ENCODE measurements around the gene ATP7A. TPM values are rescaled to one million over a fixed set of nuclear protein-coding genes. Genes with fewer than 3 reads are reported as not detected.

ATP7A gene
- total RNA-seq, 1 donor from 2014 or later = 5.1 TPM

- no peaks in the 10 kb centered on the region for H4K20me1 ChIP-seq (ENCODE audit: low read depth)
- TF ChIP-seq CTCF (IDR thresholded peaks at IDR 0.05) (no peak), EZH2phosphoT487 (IDR thresholded peaks at IDR 0.05) (no peak), EZH2 (IDR thresholded peaks at IDR 0.05) (no peak)
- no peaks in the 10 kb centered on the region for H3F3A ChIP-seq (ENCODE audit: low read depth)
- no peaks in the 10 kb centered on the region for H3K79me2 ChIP-seq (ENCODE audit: low read depth)
- H3K36me3 Mint-ChIP-seq = no peaks in the 10 kb centered on the region
- no peak overlapping the region for H3K27ac Mint-ChIP-seq
- no peak overlapping the region for H2AFZ ChIP-seq (replicated peaks)
- H3K4me3 ChIP-seq = no peak overlapping the region
- H3K4me2 ChIP-seq = no peak overlapping the region
- no peaks in the 10 kb centered on the region for H3K27me3 ChIP-seq
- DNase-seq (ENCODE audit: low spot score) = no peak
- no peaks in the 10 kb centered on the region for H3K9me3 ChIP-seq (ENCODE audit: low read depth)
- no peaks in the 10 kb centered on the region for H3K36me3 ChIP-seq
- H3K4me1 ChIP-seq = no peaks in the 10 kb centered on the region
- peaks cover 3% of the 10 kb centered on the region for H3K27me3 Mint-ChIP-seq (ENCODE audit: insufficient read depth, low read depth)
- no peak overlapping the region for H3K4me3 Mint-ChIP-seq
- H3K27ac ChIP-seq = no peak overlapping the region
- no peaks in the 10 kb centered on the region for H3K4me1 Mint-ChIP-seq
- no peak overlapping the region for H3K9ac ChIP-seq
- H3K9me3 Mint-ChIP-seq = no peaks in the 10 kb centered on the region
Observed at GRCh38 chrX:77977518-77977917, 67.0 kb downstream of the ATP7A start.

- no peak overlapping the region for H3K9ac ChIP-seq
- H3K27me3 ChIP-seq = no peaks in the 10 kb centered on the region
- Mint-ChIP-seq H3K27me3 (ENCODE audit: insufficient read depth, low read depth) (peaks cover 3% of the 10 kb centered on the region), H3K4me3 (no peak overlapping the region), H3K4me1 (no peaks in the 10 kb centered on the region), H3K27ac (no peak overlapping the region), H3K36me3 (no peaks in the 10 kb centered on the region), H3K9me3 (no peaks in the 10 kb centered on the region)
- no peaks in the 10 kb centered on the region for H3K4me1 ChIP-seq
- H3F3A ChIP-seq (ENCODE audit: low read depth) = no peaks in the 10 kb centered on the region
- no peak for DNase-seq (ENCODE audit: low spot score)
- no peak for TF ChIP-seq CTCF (IDR thresholded peaks at IDR 0.05)
- TF ChIP-seq EZH2 (IDR thresholded peaks at IDR 0.05) = no peak
- no peak for TF ChIP-seq EZH2phosphoT487 (IDR thresholded peaks at IDR 0.05)
- H2AFZ ChIP-seq (replicated peaks) = no peak overlapping the region
- H3K4me2 ChIP-seq = no peak overlapping the region
- no peaks in the 10 kb centered on the region for H3K36me3 ChIP-seq
- H4K20me1 ChIP-seq (ENCODE audit: low read depth) = no peaks in the 10 kb centered on the region
- no peak overlapping the region for H3K27ac ChIP-seq
- H3K79me2 ChIP-seq (ENCODE audit: low read depth) = no peaks in the 10 kb centered on the region
- no peak overlapping the region for H3K4me3 ChIP-seq
- no peaks in the 10 kb centered on the region for H3K9me3 ChIP-seq (ENCODE audit: low read depth)
Observed at GRCh38 chrX:77979870-77980269, 69.4 kb downstream of the ATP7A start.

GRCh38 chrX:78011846-78012245 lies 101.4 kb downstream of the ATP7A start:
- no peak overlapping the region for H3K4me2 ChIP-seq
- H3K27ac ChIP-seq = no peak overlapping the region
- no peak overlapping the region for H3K4me3 ChIP-seq
- no peaks in the 10 kb centered on the region for H3K4me1 ChIP-seq
- no peak overlapping the region for H2AFZ ChIP-seq (replicated peaks)
- TF ChIP-seq EZH2 (IDR thresholded peaks at IDR 0.05) (no peak), EZH2phosphoT487 (IDR thresholded peaks at IDR 0.05) (no peak), CTCF (IDR thresholded peaks at IDR 0.05) (no peak)
- H3K27ac Mint-ChIP-seq = no peak overlapping the region
- no peaks in the 10 kb centered on the region for H3K36me3 ChIP-seq
- no peaks in the 10 kb centered on the region for H3K27me3 Mint-ChIP-seq (ENCODE audit: insufficient read depth, low read depth)
- no peaks in the 10 kb centered on the region for H3K4me1 Mint-ChIP-seq
- no peak for DNase-seq (ENCODE audit: low spot score)
- no peaks in the 10 kb centered on the region for H3F3A ChIP-seq (ENCODE audit: low read depth)
- H3K9ac ChIP-seq = no peak overlapping the region
- no peaks in the 10 kb centered on the region for H3K27me3 ChIP-seq
- H4K20me1 ChIP-seq (ENCODE audit: low read depth) = no peaks in the 10 kb centered on the region
- H3K9me3 Mint-ChIP-seq = no peaks in the 10 kb centered on the region
- H3K79me2 ChIP-seq (ENCODE audit: low read depth) = no peaks in the 10 kb centered on the region
- no peak overlapping the region for H3K4me3 Mint-ChIP-seq
- H3K36me3 Mint-ChIP-seq = no peaks in the 10 kb centered on the region
- no peaks in the 10 kb centered on the region for H3K9me3 ChIP-seq (ENCODE audit: low read depth)
